Gastroesophageal sphincter (tissue), 3 donors: ENCODE measurements around the gene DIO3.

Source experiments
- POLR2AphosphoS5 ChIP-seq: sonication (generic); formaldehyde crosslinking; IDR thresholded peaks from one replicate; pipeline ENCODE4 v1.6.1; 2017; ENCODE audit warnings: antibody characterized with exemption
- TF ChIP-seq, protein P1 (sequence below), 4 experiments: fragments of 200-600 bp in 2 of 4; fragments of 450-650 bp in 2 of 4; sonication (generic) in 1 of 4; IDR thresholded peaks; one replicate each; pipeline ENCODE4 v1.5.1; 2017 to 2019; ENCODE audit warnings: antibody characterized with exemption in 4 of 4, mild to moderate bottlenecking in 2 of 4, moderate library complexity in 2 of 4

DNA sequence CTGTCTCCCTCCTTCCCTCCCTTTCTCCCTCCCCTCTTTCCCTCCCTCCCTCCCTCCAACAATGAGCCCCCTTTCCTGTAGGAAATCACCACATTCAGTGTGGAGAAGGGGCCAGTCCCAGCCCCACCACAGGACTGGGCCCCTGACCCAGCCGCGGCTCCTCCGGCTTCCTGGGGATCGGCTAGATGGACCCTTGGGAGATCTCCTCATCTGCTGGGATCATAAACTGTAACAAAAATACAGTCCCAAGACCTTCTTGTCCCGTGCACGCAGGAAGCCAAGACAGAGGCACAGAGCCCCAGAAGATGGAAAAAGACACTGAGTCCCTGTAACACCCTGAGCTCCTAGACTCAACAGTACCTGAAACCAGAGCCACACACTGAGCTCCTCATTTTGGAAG is 23.9 kb downstream of the DIO3 start:
- TF ChIP-seq, protein P1, sequence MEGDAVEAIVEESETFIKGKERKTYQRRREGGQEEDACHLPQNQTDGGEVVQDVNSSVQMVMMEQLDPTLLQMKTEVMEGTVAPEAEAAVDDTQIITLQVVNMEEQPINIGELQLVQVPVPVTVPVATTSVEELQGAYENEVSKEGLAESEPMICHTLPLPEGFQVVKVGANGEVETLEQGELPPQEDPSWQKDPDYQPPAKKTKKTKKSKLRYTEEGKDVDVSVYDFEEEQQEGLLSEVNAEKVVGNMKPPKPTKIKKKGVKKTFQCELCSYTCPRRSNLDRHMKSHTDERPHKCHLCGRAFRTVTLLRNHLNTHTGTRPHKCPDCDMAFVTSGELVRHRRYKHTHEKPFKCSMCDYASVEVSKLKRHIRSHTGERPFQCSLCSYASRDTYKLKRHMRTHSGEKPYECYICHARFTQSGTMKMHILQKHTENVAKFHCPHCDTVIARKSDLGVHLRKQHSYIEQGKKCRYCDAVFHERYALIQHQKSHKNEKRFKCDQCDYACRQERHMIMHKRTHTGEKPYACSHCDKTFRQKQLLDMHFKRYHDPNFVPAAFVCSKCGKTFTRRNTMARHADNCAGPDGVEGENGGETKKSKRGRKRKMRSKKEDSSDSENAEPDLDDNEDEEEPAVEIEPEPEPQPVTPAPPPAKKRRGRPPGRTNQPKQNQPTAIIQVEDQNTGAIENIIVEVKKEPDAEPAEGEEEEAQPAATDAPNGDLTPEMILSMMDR (IDR thresholded peaks at IDR 0.05): no peak
- no peak for TF ChIP-seq POLR2AphosphoS5
